ENCODE measurements around the gene BMP8A.
A peak's percentile ranks its signal among the peaks of the same experiment; 100 is the strongest.

BMP8A gene

DNA sequence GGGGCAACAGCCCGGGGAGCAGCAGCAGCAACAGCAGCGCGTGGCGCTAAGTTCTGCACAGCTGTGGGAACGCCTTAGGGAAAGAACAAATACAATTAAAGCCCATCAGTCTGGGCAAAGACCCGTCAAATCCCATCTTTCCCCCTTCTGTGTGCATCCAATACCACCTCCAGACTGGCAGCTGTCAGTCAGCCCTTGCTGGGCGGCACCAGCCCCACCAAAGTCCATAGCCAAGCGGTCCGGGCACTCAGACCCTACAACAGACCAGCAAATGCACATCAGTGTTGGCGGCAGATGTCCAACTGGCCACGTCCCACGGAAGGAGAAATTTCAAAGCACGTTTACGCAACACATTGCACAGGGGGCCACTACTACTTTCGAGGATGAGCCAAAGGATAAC, 72.2 kb downstream of the BMP8A start:
- POLR2A ChIA-PET: interaction anchor here (1.4 kb wide), 1 partner anchor 9 kb away, joined by 4 read pairs; no protein-coding TSS in a partner anchor

DNA sequence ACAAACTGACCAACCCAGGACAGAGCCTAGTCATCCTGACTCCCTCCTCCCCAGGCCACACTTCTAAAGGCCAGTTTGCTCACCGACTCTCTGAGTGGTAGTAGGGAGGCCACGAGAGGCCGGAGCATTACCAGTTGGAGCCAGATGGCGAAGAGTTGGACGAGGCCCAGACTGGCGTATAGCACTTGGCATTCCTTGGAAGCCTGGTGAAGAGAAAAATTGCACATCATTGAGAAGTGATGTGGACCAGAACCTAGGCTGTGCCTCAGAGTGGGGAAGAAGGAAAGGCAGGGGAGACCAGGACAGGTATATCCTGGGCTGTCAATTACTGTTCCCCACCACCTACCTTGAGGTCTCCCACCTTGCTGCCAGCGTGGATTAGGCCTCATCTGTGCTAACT, 72.9 kb downstream of the BMP8A start:
- peaks cover 27 to 97% of the 10 kb centered on the region in 2 experiments for H3K36me3 ChIP-seq (ENCODE audit: control insufficient read depth in 2 of 2, insufficient read depth in 1 of 2, low read length in 2 of 2)
- no peak overlapping the region for H3K4me3 ChIP-seq (ENCODE audit: low read depth, low read length)
- H3K4me1 ChIP-seq (ENCODE audit: control insufficient read depth, insufficient read depth, low read length): no peaks in the 10 kb centered on the region
- ChIA-PET POLR2A (interaction anchor here (1.4 kb wide), 1 partner anchor 8 kb away, joined by 4 read pairs; no protein-coding TSS in a partner anchor), CTCF (interaction anchor here (0.6 kb wide), 1 partner anchor 154 kb away, joined by 4 read pairs; no protein-coding TSS in a partner anchor)
- no peaks in the 10 kb centered on the region for H3K9me3 ChIP-seq (ENCODE audit: control insufficient read depth, insufficient read depth, low read depth, low read length)
- H3K27ac ChIP-seq (ENCODE audit: extremely low read depth, low read depth, low read length): no peak overlapping the region
- TF ChIP-seq ZNF133 (tag by site-specific recombination; IDR thresholded peaks at IDR 0.05) (no peak), MZF1 (tag by site-specific recombination; IDR thresholded peaks at IDR 0.05; ENCODE audit: borderline replicate concordance) (no peak), ZNF768 (tag by site-specific recombination; IDR thresholded peaks at IDR 0.05) (no peak), ZNF544 (tag by site-specific recombination; IDR thresholded peaks at IDR 0.05) (no peak), IKZF3 (tag by site-specific recombination; IDR thresholded peaks at IDR 0.05) (no peak), ZNF280C (tag by site-specific recombination; IDR thresholded peaks at IDR 0.05) (no peak), ZSCAN4 (tag by site-specific recombination; IDR thresholded peaks at IDR 0.05) (no peak), ZNF174 (tag by site-specific recombination; IDR thresholded peaks at IDR 0.05) (no peak), KLF10 (tag by site-specific recombination; IDR thresholded peaks at IDR 0.05) (no peak)
- TF ChIP-seq, protein P1, sequence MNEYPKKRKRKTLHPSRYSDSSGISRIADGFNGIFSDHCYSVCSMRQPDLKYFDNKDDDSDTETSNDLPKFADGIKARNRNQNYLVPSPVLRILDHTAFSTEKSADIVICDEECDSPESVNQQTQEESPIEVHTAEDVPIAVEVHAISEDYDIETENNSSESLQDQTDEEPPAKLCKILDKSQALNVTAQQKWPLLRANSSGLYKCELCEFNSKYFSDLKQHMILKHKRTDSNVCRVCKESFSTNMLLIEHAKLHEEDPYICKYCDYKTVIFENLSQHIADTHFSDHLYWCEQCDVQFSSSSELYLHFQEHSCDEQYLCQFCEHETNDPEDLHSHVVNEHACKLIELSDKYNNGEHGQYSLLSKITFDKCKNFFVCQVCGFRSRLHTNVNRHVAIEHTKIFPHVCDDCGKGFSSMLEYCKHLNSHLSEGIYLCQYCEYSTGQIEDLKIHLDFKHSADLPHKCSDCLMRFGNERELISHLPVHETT (tag by site-specific recombination; IDR thresholded peaks at IDR 0.05): no peak

More for the DNA sequence above, 72.2 kb downstream of the BMP8A start:
- CTCF ChIA-PET: no interaction called here
- Histone ChIP-seq H3K4me3 (ENCODE audit: low read depth, low read length) (no peak overlapping the region), H3K27ac (ENCODE audit: extremely low read depth, low read depth, low read length) (no peak overlapping the region), H3K4me1 (ENCODE audit: control insufficient read depth, insufficient read depth, low read length) (no peaks in the 10 kb centered on the region), H3K9me3 (ENCODE audit: control insufficient read depth, insufficient read depth, low read depth, low read length) (no peaks in the 10 kb centered on the region), H3K36me3 (ENCODE audit: control insufficient read depth in 2 of 2, insufficient read depth in 1 of 2, low read length in 2 of 2) (peaks cover 22 to 97% of the 10 kb centered on the region in 2 experiments)
- TF ChIP-seq ZNF426 (tag by site-specific recombination; IDR thresholded peaks at IDR 0.05) (no peak), TSHZ1 (tag by site-specific recombination; IDR thresholded peaks at IDR 0.05; ENCODE audit: borderline replicate concordance) (peak; percentile 64; the same call in 1 of the 2 replicates)

DNA sequence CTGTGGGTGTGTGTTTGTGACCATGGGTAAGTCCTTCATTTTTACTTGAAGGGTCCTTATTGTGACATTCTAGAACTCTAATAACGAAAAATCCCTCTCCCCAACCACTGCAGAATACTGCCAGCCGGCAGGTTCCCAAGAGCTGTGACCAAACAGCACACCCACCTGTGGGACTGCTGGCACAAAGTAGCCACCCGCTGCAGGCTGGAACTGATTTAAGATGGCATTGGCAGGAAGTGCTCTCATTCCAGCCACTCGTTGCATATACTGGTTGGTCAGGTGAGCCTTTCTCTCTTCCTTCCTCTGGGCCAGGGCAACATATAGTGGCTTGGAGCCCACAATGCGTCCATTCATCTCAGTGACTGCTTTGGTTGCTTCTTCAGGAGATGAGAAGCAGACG, 73.5 kb downstream of the BMP8A start:
- H3K4me3 ChIP-seq (ENCODE audit: low read depth, low read length): no peak overlapping the region
- no peaks in the 10 kb centered on the region for H3K4me1 ChIP-seq (ENCODE audit: control insufficient read depth, insufficient read depth, low read length)
- ChIA-PET CTCF (interaction anchor here (0.6 to 1.0 kb wide), 2 partner anchors 94 to 154 kb away, joined by 3 to 4 read pairs; no protein-coding TSS in a partner anchor), POLR2A (interaction anchor here (1.7 kb wide), 1 partner anchor 11 kb away, joined by 6 read pairs; no protein-coding TSS in a partner anchor)
- no peaks in the 10 kb centered on the region for H3K9me3 ChIP-seq (ENCODE audit: control insufficient read depth, insufficient read depth, low read depth, low read length)
- H3K27ac ChIP-seq (ENCODE audit: extremely low read depth, low read depth, low read length): no peak overlapping the region
- no peak for TF ChIP-seq ZNF335 (tag by site-specific recombination; conservative IDR thresholded peaks at IDR 0.05)
- TF ChIP-seq SCRT2 (tag by site-specific recombination; IDR thresholded peaks at IDR 0.05): peak; percentile 27; the same call in 1 of the 2 replicates
- peaks cover 27 to 100% of the 10 kb centered on the region in 2 experiments for H3K36me3 ChIP-seq (ENCODE audit: control insufficient read depth in 2 of 2, insufficient read depth in 1 of 2, low read length in 2 of 2)

Measured in HEK293 (cell line).